Activated CD4-positive, alpha-beta T cell treated with anti-CD3 and anti-CD28 coated beads, Interleukin-2, amount 10 ng/mL, durations not matched to agents 7 days and 5 days (primary cell): Measurements from ENCODE around the gene XCR1. TPM values are rescaled to one million over a fixed set of nuclear protein-coding genes. Genes with fewer than 3 reads are reported as not detected.

Source experiments
- CTCF ChIA-PET: fragments of 350-600 bp; sonication (Branson Sonifier 250); formaldehyde crosslinking; loops from one replicate; lab custom pipeline; 2021; ENCODE audit warnings: antibody characterized with exemption; lab: Charles Lee
- POLR2A ChIA-PET: fragments of 350-600 bp; sonication (Branson Sonifier 250); formaldehyde crosslinking; loops from one replicate; lab custom pipeline; 2021; ENCODE audit warnings: antibody characterized with exemption; lab: Charles Lee
- DNase-seq: peaks from one replicate; pipeline ENCODE4 v3.0.0-alpha.2; 2020
- H3K27ac Mint-ChIP-seq: one replicate; pipeline ENCODE4 v1.8.0; 2021; ENCODE audit warnings: mild to moderate bottlenecking, moderate library complexity, mixed read lengths
- H3K27me3 Mint-ChIP-seq: one replicate; pipeline ENCODE4 v1.8.0; 2021; ENCODE audit warnings: mixed read lengths
- H3K36me3 Mint-ChIP-seq: one replicate; pipeline ENCODE4 v1.8.0; 2021; ENCODE audit warnings: low read depth, mixed read lengths
- H3K4me1 Mint-ChIP-seq: one replicate; pipeline ENCODE4 v1.8.0; 2021; ENCODE audit warnings: mixed read lengths
- H3K4me3 Mint-ChIP-seq: one replicate; pipeline ENCODE4 v1.8.0; 2021; ENCODE audit warnings: mild to moderate bottlenecking, moderate library complexity, mixed read lengths
- H3K9me3 Mint-ChIP-seq: one replicate; pipeline ENCODE4 v1.8.0; 2021; ENCODE audit warnings: mixed read lengths
- total RNA-seq, 2 experiments: library from RNA; stranded (reverse); gene quantifications; one replicate each; pipeline ENCODE4 v1.2.3, GENCODE V29; 2021

XCR1 gene
- total RNA-seq, 2 experiments from 2014 or later = not detected

GRCh38 chr3:45974686-45975085 lies 52.6 kb downstream of the XCR1 start:
- ChIA-PET POLR2A (interaction anchor here (1.0 kb wide), 1 partner anchor 10 kb away, joined by 3 read pairs; no protein-coding TSS in a partner anchor), CTCF (interaction anchor here (1.6 to 3.2 kb wide), 4 partner anchors 10 to 104 kb away, joined by 4 to 14 read pairs (median 6); partner anchors contain the start of gene FYCO1)
- H3K4me3 Mint-ChIP-seq = no peak overlapping the region
- peaks cover 85% of the 10 kb centered on the region for H3K36me3 Mint-ChIP-seq
- DNase-seq = no peak
- H3K9me3 Mint-ChIP-seq = peaks cover 2% of the 10 kb centered on the region
- H3K4me1 Mint-ChIP-seq = peaks cover 81% of the 10 kb centered on the region
- no peak overlapping the region for H3K27ac Mint-ChIP-seq
- no peaks in the 10 kb centered on the region for H3K27me3 Mint-ChIP-seq

DNA sequence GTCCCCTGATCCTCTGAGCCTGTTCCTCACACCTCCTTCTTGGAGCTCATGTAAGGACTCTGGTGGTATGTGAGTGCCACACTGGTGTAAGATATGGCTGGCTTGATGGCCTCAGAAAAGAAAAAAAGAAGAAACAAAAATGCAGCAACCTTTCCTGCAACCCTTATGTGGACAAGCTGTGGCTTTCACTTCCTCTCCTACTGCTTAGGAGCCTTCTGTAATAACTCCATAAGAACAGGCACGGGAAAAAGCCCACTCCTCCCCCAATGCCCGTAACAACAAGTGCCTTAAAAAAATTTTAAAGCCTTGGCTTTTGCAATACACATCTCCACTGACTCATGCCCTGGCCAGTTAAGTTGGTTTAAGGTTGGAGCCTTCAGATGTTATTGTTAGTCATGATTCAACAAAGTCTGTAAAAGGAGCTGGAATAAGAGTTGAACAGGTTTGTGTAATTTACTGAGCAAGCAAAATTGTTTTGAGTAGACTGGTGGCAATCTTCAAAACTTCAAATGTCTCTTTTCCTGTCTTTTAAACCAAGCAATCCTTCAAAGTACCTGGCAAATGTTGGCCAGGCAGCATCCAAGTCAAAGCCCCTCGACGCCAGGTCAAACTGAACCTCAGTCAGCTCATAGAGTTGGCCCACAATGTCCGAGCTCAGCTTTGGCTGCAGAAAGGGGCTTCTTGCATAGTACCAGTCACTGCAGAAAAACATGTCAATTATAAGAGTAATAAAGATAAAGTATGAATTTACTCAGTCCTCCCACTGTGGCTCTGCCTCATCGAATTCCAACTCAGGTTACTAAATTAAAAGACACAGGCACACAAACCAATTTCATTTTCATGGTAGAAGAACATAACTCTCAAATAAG lies 54.5 kb downstream of the XCR1 start:
- Mint-ChIP-seq H3K9me3 (no peaks in the 10 kb centered on the region), H3K27me3 (no peaks in the 10 kb centered on the region), H3K4me1 (peaks cover 66% of the 10 kb centered on the region), H3K27ac (peak overlapping the region; percentile 78), H3K36me3 (peaks cover 84% of the 10 kb centered on the region), H3K4me3 (no peak overlapping the region)
- POLR2A ChIA-PET = no interaction called here
- CTCF ChIA-PET = interaction anchor here (0.7 to 3.2 kb wide), 9 partner anchors 8 to 107 kb away, joined by 3 to 14 read pairs (median 4); partner anchors contain the start of gene FYCO1
- DNase-seq = no peak

DNA sequence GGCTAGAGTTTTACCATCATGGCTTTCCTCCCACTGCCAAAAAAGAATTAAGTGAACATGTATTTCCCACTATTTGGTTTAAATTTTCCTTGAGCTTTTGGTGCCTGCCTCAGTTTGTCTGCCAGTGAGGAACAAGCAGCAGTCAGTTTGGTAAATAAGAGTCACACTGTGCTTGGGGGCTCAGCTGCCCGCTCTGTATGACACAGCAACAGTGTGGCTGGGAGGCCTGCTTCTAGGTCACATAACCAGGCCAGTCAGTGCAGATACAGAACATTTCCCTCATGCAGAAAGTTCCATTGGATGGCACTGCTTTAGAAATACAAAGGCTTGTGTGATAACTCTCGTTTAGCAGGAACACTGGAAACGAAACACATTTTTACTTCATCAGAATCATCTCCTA lies 57.3 kb downstream of the XCR1 start:
- Mint-ChIP-seq H3K27ac (no peak overlapping the region), H3K36me3 (peaks cover 85% of the 10 kb centered on the region)

GRCh38 chr3:45969116-45969515 lies 58.2 kb downstream of the XCR1 start:
- no peaks in the 10 kb centered on the region for H3K27me3 Mint-ChIP-seq
- H3K36me3 Mint-ChIP-seq = peaks cover 86% of the 10 kb centered on the region
- H3K4me1 Mint-ChIP-seq = peaks cover 62% of the 10 kb centered on the region
- ChIA-PET CTCF (interaction anchor here (0.6 to 5.2 kb wide), 13 partner anchors 8 to 122 kb away, joined by 3 to 21 read pairs (median 4); partner anchors contain the start of gene FYCO1), POLR2A (interaction anchor here (0.7 to 0.9 kb wide), 2 partner anchors 8 to 426 kb away, joined by 3 read pairs; no protein-coding TSS in a partner anchor)
- H3K4me3 Mint-ChIP-seq = no peak overlapping the region
- H3K27ac Mint-ChIP-seq = no peak overlapping the region
- no peaks in the 10 kb centered on the region for H3K9me3 Mint-ChIP-seq
- DNase-seq = no peak

More for the DNA sequence above, 57.3 kb downstream of the XCR1 start:
- CTCF ChIA-PET = interaction anchor here (2.1 kb wide), 1 partner anchor 31 kb away, joined by 8 read pairs; no protein-coding TSS in a partner anchor
- POLR2A ChIA-PET = no interaction called here
- DNase-seq = no peak
- no peaks in the 10 kb centered on the region for H3K27me3 Mint-ChIP-seq
- H3K9me3 Mint-ChIP-seq = no peaks in the 10 kb centered on the region
- H3K4me1 Mint-ChIP-seq = peaks cover 60% of the 10 kb centered on the region
- no peak overlapping the region for H3K4me3 Mint-ChIP-seq

- H3K9me3 Mint-ChIP-seq = no peaks in the 10 kb centered on the region
- no peaks in the 10 kb centered on the region for H3K27me3 Mint-ChIP-seq
- no peak overlapping the region for H3K4me3 Mint-ChIP-seq
- peaks cover 87% of the 10 kb centered on the region for H3K36me3 Mint-ChIP-seq
- CTCF ChIA-PET = interaction anchor here (0.6 to 5.2 kb wide), 14 partner anchors 9 to 122 kb away, joined by 3 to 21 read pairs (median 4); partner anchors contain the start of genes CXCR6 and FYCO1
- H3K4me1 Mint-ChIP-seq = peaks cover 64% of the 10 kb centered on the region
- DNase-seq = no peak
- peak overlapping the region; percentile 64 for H3K27ac Mint-ChIP-seq
- POLR2A ChIA-PET = interaction anchor here (0.7 to 0.9 kb wide), 2 partner anchors 8 to 425 kb away, joined by 3 read pairs; no protein-coding TSS in a partner anchor
Measured at GRCh38 chr3:45968706-45969105, 58.6 kb downstream of the XCR1 start.

- no peak for DNase-seq
- peaks cover 87% of the 10 kb centered on the region for H3K36me3 Mint-ChIP-seq
- no peak overlapping the region for H3K4me3 Mint-ChIP-seq
- POLR2A ChIA-PET = no interaction called here
- H3K27ac Mint-ChIP-seq = peak overlapping the region; percentile 64
- peaks cover 65% of the 10 kb centered on the region for H3K4me1 Mint-ChIP-seq
- H3K9me3 Mint-ChIP-seq = no peaks in the 10 kb centered on the region
- CTCF ChIA-PET = interaction anchor here (0.7 to 5.2 kb wide), 11 partner anchors 9 to 572 kb away, joined by 3 to 21 read pairs (median 5); partner anchors contain the start of genes CXCR6 and FYCO1
- H3K27me3 Mint-ChIP-seq = no peaks in the 10 kb centered on the region
Measured at GRCh38 chr3:45968149-45968548, 59.1 kb downstream of the XCR1 start.

- no peak for DNase-seq
- POLR2A ChIA-PET = no interaction called here
- H3K9me3 Mint-ChIP-seq = no peaks in the 10 kb centered on the region
- H3K27me3 Mint-ChIP-seq = no peaks in the 10 kb centered on the region
- H3K4me1 Mint-ChIP-seq = peaks cover 65% of the 10 kb centered on the region
- CTCF ChIA-PET = interaction anchor here (0.7 to 5.2 kb wide), 10 partner anchors 9 to 573 kb away, joined by 3 to 21 read pairs (median 6); partner anchors contain the start of gene FYCO1
- peaks cover 87% of the 10 kb centered on the region for H3K36me3 Mint-ChIP-seq
- H3K27ac Mint-ChIP-seq = peak overlapping the region; percentile 57
- no peak overlapping the region for H3K4me3 Mint-ChIP-seq
Measured at GRCh38 chr3:45967724-45968123, 59.6 kb downstream of the XCR1 start.

Other genes with a start within 250 kb of the XCR1 start
- gene SLC6A20, start 230.9 kb downstream of the XCR1 start, total RNA-seq = not detected
- 1 to 10 TPM; 6.3 to 7.7 TPM for gene LZTFL1, start 185.4 kb downstream of the XCR1 start, total RNA-seq
- gene CCR9, start 140.9 kb downstream of the XCR1 start, total RNA-seq = under 1 TPM in 1 of 2 experiments, not detected in 1; 0.15 TPM
- gene CXCR6, start 84.0 kb downstream of the XCR1 start, total RNA-seq = 10 to 100 TPM; 17.6 to 18.0 TPM
- 10 to 100 TPM; 15.1 to 15.7 TPM for gene FYCO1, start 31.7 kb downstream of the XCR1 start, total RNA-seq
- 1 to 10 TPM; 6.4 to 6.6 TPM for gene CCR1, start 180.8 kb upstream of the XCR1 start, total RNA-seq
- not detected for gene CCR3, start 215.0 kb upstream of the XCR1 start, total RNA-seq